ENCODE measurements around the gene SBK3.

The SBK3 gene

DNA sequence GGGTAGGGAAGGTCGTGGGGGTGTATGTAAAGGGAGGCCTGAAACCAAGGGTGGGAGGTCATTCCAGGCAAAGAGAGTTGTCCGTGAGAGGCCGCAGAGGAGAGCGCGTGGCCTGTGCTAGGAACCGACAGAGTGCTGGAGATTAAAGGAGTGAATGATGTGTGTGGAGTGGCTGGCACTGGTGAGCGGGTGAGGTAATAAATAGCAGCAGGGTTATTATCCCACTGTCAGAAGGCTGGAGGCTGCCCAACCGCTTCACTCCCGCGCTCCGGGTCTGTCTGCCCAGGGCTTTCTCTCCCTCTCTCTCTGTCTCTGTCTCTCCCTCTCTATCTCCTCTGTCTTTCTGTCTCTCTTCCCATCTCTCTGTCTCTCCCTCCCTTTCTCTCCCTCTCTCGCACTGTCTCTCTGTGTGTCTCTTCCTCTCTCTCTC is 17.9 kb upstream of the SBK3 start:
- Mint-ChIP-seq H3K27me3 (peaks cover 16% of the 10 kb centered on the region), H3K36me3 (ENCODE audit: insufficient read depth) (no peaks in the 10 kb centered on the region), H3K27ac (ENCODE audit: low read depth) (no peak overlapping the region), H3K9me3 (no peaks in the 10 kb centered on the region), H3K4me3 (no peak overlapping the region), H3K4me1 (peaks cover 5% of the 10 kb centered on the region)
- ATAC-seq (replicated peaks; ENCODE audit: extremely low read depth, poor library complexity, severe bottlenecking) (no peak), DNase-seq (ENCODE audit: low spot score in 2 of 2) (no peak)

DNA sequence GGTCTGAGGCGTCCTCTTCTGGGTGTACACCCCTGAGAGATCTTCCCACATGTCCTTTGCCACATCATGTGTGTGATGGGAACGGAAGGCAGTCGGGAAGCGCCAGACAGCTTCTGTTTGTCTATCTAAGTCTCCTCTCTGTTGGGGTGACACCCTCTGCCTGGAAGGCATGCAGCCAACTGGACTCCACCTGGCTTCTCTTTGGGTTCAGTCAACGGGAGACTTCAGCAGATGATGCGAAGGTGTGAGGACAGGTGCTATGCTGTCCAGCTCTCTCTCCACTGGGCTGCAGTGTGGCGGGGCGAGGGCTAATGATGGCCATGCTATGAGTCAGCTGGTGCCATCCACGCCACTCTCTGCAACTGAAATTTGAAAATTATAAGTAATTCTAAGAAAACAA is 14.3 kb upstream of the SBK3 start:
- ATAC-seq (replicated peaks; ENCODE audit: extremely low read depth, poor library complexity, severe bottlenecking) (no peak), DNase-seq (ENCODE audit: low spot score in 2 of 2) (no peak)
- peaks cover 20% of the 10 kb centered on the region for H3K27me3 Mint-ChIP-seq
- H3K4me3 Mint-ChIP-seq = no peak overlapping the region
- H3K4me1 Mint-ChIP-seq = peaks cover 5% of the 10 kb centered on the region
- H3K27ac Mint-ChIP-seq (ENCODE audit: low read depth) = no peak overlapping the region
- H3K36me3 Mint-ChIP-seq (ENCODE audit: insufficient read depth) = no peaks in the 10 kb centered on the region
- no peaks in the 10 kb centered on the region for H3K9me3 Mint-ChIP-seq

DNA sequence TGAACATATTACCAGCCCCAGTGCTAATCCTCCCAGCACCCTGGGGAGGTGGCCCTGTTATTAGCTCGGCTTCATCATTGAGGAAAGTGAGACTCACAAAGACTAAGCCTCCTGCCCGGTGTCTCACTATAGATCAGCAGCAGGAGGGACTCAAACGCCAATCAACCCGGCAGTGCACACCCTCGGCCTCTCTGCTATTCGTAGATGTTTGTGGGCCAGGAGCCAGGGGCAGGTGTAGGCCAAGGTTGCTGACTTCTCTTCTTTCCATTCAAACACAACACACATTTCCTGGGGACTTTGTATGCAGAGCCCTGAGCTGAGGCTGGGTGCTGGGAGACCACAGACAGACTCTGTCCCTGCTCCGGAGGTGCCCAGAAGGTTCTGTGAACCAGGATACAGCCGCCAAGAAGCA is 9.4 kb upstream of the SBK3 start:
- no peaks in the 10 kb centered on the region for H3K4me1 Mint-ChIP-seq
- peaks cover 42% of the 10 kb centered on the region for H3K27me3 Mint-ChIP-seq
- no peak overlapping the region for H3K27ac Mint-ChIP-seq (ENCODE audit: low read depth)
- H3K9me3 Mint-ChIP-seq = no peaks in the 10 kb centered on the region
- no peak overlapping the region for H3K4me3 Mint-ChIP-seq
- no peak for DNase-seq (ENCODE audit: low spot score in 2 of 2)
- H3K36me3 Mint-ChIP-seq (ENCODE audit: insufficient read depth) = no peaks in the 10 kb centered on the region
- no peak for ATAC-seq (replicated peaks; ENCODE audit: extremely low read depth, poor library complexity, severe bottlenecking)

DNA sequence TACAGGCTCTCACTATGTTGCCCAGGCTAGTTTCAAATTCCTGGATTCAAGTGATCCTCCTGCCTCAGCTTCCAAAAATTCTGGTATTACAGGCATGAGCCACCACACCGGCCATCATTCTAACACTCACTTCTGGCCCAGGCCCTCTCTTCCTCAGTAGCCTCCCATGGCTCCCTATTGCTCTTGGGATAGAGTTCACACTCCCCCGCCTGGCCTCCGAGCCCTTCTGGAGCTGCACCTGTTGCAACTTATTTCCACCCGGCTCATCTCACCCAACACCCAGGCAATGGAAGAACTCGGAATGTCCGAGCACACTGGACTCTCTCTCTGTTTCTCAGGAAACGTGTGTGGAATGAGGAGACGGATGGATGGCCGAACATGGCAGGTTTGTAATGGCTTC is 9.0 kb upstream of the SBK3 start:
- H3K27ac Mint-ChIP-seq (ENCODE audit: low read depth) = no peak overlapping the region
- ATAC-seq (replicated peaks; ENCODE audit: extremely low read depth, poor library complexity, severe bottlenecking) = no peak
- no peaks in the 10 kb centered on the region for H3K4me1 Mint-ChIP-seq
- no peak overlapping the region for H3K4me3 Mint-ChIP-seq
- H3K9me3 Mint-ChIP-seq = no peaks in the 10 kb centered on the region
- DNase-seq (ENCODE audit: low spot score in 2 of 2) = no peak
- peaks cover 45% of the 10 kb centered on the region for H3K27me3 Mint-ChIP-seq
- no peaks in the 10 kb centered on the region for H3K36me3 Mint-ChIP-seq (ENCODE audit: insufficient read depth)

DNA sequence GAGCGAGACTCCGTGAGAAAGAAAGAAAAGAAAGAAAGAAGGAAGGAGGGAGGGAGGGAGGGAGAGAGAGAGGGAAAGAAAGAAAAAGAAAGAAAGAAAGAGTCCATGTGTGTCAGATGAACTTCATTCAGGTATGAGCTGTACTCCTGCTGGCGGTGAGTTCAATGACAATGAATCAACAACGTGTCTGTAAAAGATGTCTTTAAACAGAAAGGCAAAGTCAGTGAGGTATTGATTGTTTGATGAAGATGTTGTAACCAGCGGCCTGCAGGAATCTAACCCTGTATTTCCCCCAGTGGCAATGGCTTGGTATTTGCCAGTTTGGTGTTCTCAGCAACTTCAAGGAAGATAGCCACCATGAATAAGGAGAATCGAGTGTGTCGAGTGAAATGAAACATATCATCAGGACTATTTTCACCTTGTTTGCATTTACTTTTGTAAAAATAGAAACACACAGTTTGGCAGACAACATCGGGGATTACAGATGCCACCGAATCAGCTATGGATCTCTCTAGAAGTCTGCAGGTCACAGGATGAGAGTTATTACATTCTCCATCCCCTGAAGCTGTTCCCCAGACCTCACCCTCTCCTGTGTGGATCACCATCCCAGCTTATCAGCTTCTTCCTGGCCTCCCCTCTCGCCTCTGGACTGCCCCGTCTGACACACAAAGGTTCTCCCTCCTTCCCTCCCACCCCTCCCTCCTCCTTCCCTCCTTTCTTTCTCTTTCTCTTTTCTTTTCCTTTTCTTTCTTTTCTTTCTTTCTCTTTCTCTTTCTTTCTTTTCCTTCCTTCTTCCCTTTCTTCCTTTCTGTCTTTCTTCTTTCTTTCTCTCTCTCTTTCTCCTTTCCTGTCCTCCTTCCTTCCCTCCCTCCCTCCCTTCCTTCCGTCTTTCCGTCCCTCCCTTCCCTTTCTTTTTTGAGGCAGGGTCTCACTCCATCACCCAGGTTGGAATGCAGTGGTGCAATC is 8.2 kb upstream of the SBK3 start:
- DNase-seq (ENCODE audit: low spot score in 2 of 2) = no peak
- Mint-ChIP-seq H3K36me3 (ENCODE audit: insufficient read depth) (no peaks in the 10 kb centered on the region), H3K4me1 (no peaks in the 10 kb centered on the region), H3K27me3 (peaks cover 46% of the 10 kb centered on the region), H3K9me3 (no peaks in the 10 kb centered on the region), H3K27ac (ENCODE audit: low read depth) (no peak overlapping the region), H3K4me3 (no peak overlapping the region)
- no peak for ATAC-seq (replicated peaks; ENCODE audit: extremely low read depth, poor library complexity, severe bottlenecking)

DNA sequence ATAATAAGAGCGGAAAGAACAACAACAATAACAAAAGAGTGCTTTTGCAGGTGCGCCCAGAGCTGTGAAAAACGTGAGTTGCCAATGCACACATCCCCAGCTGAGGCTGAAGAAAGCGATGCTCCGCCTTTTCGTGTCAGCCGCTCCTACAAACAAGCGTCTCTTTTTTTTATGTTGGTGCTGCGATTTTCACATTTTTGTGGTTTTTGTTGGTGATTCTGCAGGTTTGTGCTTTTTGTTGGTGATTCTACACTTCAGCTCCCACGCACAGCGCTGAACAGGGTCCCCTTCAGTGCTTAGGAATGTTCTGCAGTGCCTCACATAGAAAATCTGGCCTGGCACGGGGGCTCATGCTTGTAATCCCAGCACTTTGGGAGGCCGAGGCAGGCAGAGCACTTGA is 7.3 kb upstream of the SBK3 start:
- Mint-ChIP-seq H3K27me3 (peaks cover 55% of the 10 kb centered on the region), H3K9me3 (no peaks in the 10 kb centered on the region), H3K36me3 (ENCODE audit: insufficient read depth) (no peaks in the 10 kb centered on the region), H3K27ac (ENCODE audit: low read depth) (no peak overlapping the region), H3K4me1 (no peaks in the 10 kb centered on the region), H3K4me3 (no peak overlapping the region)
- ATAC-seq (replicated peaks; ENCODE audit: extremely low read depth, poor library complexity, severe bottlenecking) = no peak
- no peak for DNase-seq (ENCODE audit: low spot score in 2 of 2)

DNA sequence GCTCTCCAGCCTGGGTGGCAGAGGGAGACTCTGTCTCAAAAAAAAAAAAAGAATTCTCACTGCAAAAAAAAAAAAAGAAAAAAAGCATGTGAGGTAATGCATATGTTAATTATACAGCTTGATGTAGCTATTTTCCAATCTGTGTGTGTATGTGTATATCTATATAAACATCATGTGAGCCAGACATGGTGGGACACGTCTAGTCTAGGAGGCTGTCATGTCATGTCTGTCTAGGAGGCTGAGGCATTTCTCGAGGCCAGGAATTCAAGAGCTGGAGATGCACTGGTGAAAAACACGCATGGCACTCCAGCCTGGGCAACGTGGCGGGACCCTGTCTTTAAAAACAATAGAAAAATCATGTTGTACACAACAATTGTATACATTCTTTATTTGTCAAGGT is 6.9 kb upstream of the SBK3 start:
- Mint-ChIP-seq H3K4me1 (no peaks in the 10 kb centered on the region), H3K27ac (ENCODE audit: low read depth) (no peak overlapping the region), H3K9me3 (no peaks in the 10 kb centered on the region), H3K36me3 (ENCODE audit: insufficient read depth) (no peaks in the 10 kb centered on the region), H3K27me3 (peaks cover 59% of the 10 kb centered on the region), H3K4me3 (no peak overlapping the region)
- DNase-seq (ENCODE audit: low spot score in 2 of 2) = no peak
- no peak for ATAC-seq (replicated peaks; ENCODE audit: extremely low read depth, poor library complexity, severe bottlenecking)

DNA sequence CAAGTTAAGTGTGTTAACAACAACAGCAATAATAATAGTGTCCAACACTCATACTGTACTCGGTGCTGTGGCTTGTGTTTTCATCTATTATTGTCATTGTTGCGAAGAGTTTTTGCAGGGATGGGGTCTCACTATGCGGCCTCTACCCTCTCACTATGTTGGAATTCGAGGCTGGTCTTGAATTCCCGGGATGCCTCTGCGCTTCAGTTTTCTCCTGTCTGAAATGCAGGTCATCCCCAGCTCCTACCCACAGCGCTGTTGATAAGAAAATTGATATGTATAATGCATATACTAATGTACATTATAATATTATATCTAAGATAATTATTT is 4.9 kb upstream of the SBK3 start:
- no peak for ATAC-seq (replicated peaks; ENCODE audit: extremely low read depth, poor library complexity, severe bottlenecking)
- no peak for DNase-seq (ENCODE audit: low spot score in 2 of 2)
- Mint-ChIP-seq H3K27me3 (peaks cover 74% of the 10 kb centered on the region), H3K36me3 (ENCODE audit: insufficient read depth) (no peaks in the 10 kb centered on the region), H3K9me3 (no peaks in the 10 kb centered on the region), H3K4me1 (no peaks in the 10 kb centered on the region), H3K27ac (ENCODE audit: low read depth) (no peak overlapping the region), H3K4me3 (no peak overlapping the region)

DNA sequence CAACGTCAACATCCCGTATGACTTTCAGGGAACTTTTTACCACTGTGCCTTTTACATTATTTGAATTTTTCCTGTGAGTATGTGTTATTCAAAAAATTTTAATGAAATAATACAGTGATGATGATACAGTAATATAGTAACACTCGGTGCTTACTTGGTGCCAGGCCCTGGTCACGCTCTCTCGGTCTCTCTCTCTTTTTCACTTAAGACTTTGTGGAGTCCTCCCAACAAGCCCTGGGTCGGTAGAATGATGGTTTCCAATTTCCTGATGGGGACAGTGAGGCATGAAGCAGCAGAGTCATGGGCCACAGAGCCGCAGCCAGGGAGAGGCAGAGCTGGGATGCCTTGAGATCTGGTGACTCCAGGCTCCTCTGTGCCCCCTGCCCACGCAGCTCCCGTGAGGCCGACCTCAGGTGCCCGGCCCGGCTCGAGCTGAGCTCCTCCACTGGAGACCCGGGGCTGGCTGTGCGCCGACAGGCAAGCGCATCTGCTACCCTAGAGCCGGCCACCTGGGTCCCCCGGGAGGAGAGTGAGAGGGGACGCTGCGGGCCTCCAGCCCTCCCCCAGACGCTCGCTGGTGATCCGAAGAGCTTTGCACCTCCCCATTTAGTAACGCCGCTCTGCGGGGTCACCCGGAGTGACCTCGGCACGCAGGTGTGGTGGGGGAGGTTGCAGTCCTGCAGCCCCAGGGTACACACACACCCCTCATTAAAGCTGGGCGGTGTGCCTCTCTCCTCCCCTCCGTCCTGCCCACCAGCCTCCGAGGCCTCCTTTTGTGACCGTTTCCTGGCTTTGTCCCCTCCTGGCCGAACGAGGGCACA is 4.4 kb upstream of the SBK3 start:
- no peaks in the 10 kb centered on the region for H3K4me1 Mint-ChIP-seq
- H3K9me3 Mint-ChIP-seq = no peaks in the 10 kb centered on the region
- H3K4me3 Mint-ChIP-seq = no peak overlapping the region
- ATAC-seq (replicated peaks; ENCODE audit: extremely low read depth, poor library complexity, severe bottlenecking) (no peak), DNase-seq (ENCODE audit: low spot score in 2 of 2) (no peak)
- peaks cover 1% of the 10 kb centered on the region for H3K36me3 Mint-ChIP-seq (ENCODE audit: insufficient read depth)
- peaks cover 75% of the 10 kb centered on the region for H3K27me3 Mint-ChIP-seq
- no peak overlapping the region for H3K27ac Mint-ChIP-seq (ENCODE audit: low read depth)

DNA sequence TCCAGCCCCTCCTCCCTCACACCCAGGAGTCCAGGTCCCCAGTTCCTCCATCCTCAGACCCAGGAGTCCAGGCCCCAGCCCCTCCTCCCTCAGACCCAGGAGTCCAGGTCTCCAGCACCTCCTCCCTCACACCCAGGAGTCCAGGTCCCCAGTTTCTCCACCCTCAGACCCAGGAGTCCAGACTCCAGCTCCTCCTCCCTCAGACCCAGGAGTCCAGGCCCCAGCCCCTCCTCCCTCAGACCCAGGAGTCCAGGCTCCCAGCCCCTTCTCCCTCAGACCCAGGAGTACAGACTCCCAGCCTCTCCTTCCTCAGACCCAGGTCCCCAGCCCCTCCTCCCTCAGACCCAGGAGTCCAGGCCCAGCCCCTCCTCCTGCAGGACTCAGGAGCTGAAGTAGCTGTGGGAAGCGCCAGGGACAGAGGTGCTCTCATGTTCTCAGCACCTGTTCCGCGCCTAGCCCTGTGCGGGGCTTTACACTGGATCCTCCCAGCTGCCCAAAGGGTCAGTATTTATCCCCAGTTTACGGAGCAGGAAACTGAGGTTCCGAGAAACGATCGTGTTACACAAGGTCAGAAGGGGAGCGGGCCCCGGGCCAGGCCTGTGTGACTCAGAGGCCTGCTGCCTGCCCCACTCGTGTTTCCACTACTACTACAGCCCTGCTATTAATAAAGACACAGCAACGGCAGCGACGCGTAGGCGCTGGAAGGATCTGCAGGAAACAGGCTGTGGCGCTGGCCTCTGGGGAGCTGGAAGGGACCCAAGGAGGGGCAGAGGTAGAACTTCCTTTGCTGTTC is 1.7 kb upstream of the SBK3 start:
- Mint-ChIP-seq H3K36me3 (ENCODE audit: insufficient read depth) (peaks cover 1% of the 10 kb centered on the region), H3K27ac (ENCODE audit: low read depth) (no peak overlapping the region), H3K4me1 (no peaks in the 10 kb centered on the region), H3K4me3 (no peak overlapping the region), H3K9me3 (peaks cover 6% of the 10 kb centered on the region), H3K27me3 (peaks cover 60% of the 10 kb centered on the region)
- DNase-seq (ENCODE audit: low spot score in 2 of 2) = no peak
- no peak for ATAC-seq (replicated peaks; ENCODE audit: extremely low read depth, poor library complexity, severe bottlenecking)

DNA sequence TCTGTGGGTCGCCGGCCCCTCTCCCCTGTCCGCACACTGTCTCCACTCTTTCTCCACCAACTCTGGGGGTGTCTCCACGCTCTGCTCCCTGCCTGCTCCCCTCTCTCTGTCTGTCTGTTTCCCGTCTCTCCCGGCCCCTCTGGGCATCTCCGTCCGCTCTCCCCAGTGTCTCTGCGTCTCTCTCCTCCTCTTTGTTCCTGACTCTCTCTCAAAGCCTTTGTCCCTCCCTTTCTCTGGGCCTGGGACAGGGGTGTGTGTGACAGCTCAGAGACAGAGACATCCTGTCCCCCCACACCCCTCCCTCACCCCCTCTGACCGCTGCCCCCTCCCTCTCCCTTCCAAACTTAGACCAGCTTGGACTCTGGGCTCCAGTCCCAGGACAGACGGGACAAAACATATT is 668 bp upstream of the SBK3 start:
- Mint-ChIP-seq H3K27me3 (peaks cover 57% of the 10 kb centered on the region), H3K9me3 (peaks cover 6% of the 10 kb centered on the region), H3K4me3 (no peak overlapping the region), H3K36me3 (ENCODE audit: insufficient read depth) (peaks cover 1% of the 10 kb centered on the region), H3K27ac (ENCODE audit: low read depth) (no peak overlapping the region), H3K4me1 (no peaks in the 10 kb centered on the region)
- DNase-seq (ENCODE audit: low spot score in 2 of 2) = no peak
- no peak for ATAC-seq (replicated peaks; ENCODE audit: extremely low read depth, poor library complexity, severe bottlenecking)

DNA sequence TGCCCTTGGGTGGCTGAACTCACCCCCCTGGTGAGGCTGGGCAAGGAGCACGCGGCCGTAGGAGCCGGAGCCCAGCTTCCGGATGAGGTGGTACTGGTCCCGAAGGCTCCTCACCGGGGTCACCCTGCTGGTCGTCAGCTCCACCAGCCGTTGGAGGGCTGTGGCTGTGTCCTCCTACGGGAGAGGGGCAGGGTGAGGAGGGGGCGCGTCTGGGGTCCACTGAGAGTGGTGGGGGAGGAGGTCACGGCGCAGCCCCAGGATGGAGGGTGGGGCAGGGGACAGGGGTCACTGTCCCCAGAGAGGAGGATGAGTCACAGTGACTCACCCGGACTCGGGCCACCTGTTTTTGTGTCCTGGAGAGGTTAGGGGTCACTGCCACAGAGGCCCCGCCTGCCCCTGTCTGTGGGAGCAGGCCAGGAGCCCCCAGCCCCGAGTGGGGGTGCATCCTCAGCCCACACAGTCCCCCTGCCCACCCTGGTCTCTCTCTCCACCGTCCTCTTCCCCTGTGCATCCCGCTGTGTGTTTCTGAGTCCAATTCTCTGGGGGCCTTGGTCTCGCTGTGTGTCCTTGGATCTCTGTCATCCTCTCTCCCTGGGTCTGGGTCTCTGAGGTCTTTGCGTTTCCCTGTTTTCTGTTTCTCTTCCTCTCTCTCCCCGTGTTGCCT is 435 bp downstream of the SBK3 start:
- Mint-ChIP-seq H3K36me3 (ENCODE audit: insufficient read depth) (peaks cover 1% of the 10 kb centered on the region), H3K4me1 (no peaks in the 10 kb centered on the region), H3K27ac (ENCODE audit: low read depth) (no peak overlapping the region), H3K27me3 (peaks cover 50% of the 10 kb centered on the region), H3K9me3 (peaks cover 6% of the 10 kb centered on the region), H3K4me3 (no peak overlapping the region)
- ATAC-seq (replicated peaks; ENCODE audit: extremely low read depth, poor library complexity, severe bottlenecking) = no peak
- DNase-seq (ENCODE audit: low spot score in 2 of 2) = no peak

All from central memory CD8-positive, alpha-beta T cell (primary cell).